Hepatic stellate cell (primary cell): ENCODE results near the gene UPB1.
"Not testable (repeated sequence)": the region's sequence is repeated elsewhere in the genome, so short reads cannot be mapped to it uniquely, and the experiment has no call there.

Experiments used
- DNase-seq: peaks from one replicate; pipeline ENCODE4 v3.0.0; 2011; ENCODE audit warnings: low spot score

UPB1 gene

GRCh38 chr22:24482575-24482974 lies 12.6 kb upstream of the UPB1 start:
- no peak for DNase-seq

GRCh38 chr22:24482998-24483397 lies 12.1 kb upstream of the UPB1 start:
- no peak for DNase-seq

- no peak for DNase-seq
These were observed 11.1 kb upstream of the UPB1 start for GRCh38 chr22:24483976-24484545.

- DNase-seq = no peak
These were observed 10.0 kb upstream of the UPB1 start for GRCh38 chr22:24485170-24485569.

- no peak for DNase-seq
These were observed 9.5 kb upstream of the UPB1 start for GRCh38 chr22:24485608-24486007.

- DNase-seq = peak; percentile 69
These were observed 8.6 kb upstream of the UPB1 start for GRCh38 chr22:24486501-24486921.

- DNase-seq = no peak
These were observed 6.1 kb upstream of the UPB1 start for GRCh38 chr22:24489011-24489410.

- not testable (repeated sequence) for DNase-seq
These were observed 5.7 kb upstream of the UPB1 start for GRCh38 chr22:24489434-24489833.

- no peak for DNase-seq
These were observed 2.7 kb upstream of the UPB1 start for GRCh38 chr22:24492391-24492790.

- DNase-seq = no peak
These were observed 985 bp upstream of the UPB1 start for GRCh38 chr22:24494167-24494527.

GRCh38 chr22:24495365-24495675 lies 188 bp downstream of the UPB1 start:
- no peak for DNase-seq

- DNase-seq = no peak
These were observed 1.1 kb downstream of the UPB1 start for GRCh38 chr22:24496234-24496633.

GRCh38 chr22:24496661-24497060 lies 1.5 kb downstream of the UPB1 start:
- no peak for DNase-seq

- DNase-seq = no peak
These were observed 2.7 kb downstream of the UPB1 start for GRCh38 chr22:24497841-24498258.

- no peak for DNase-seq
These were observed 3.7 kb downstream of the UPB1 start for GRCh38 chr22:24498824-24499223.

- DNase-seq = no peak
These were observed 4.7 kb downstream of the UPB1 start for GRCh38 chr22:24499706-24500276.

GRCh38 chr22:24500277-24500820 lies 5.2 kb downstream of the UPB1 start:
- no peak for DNase-seq

- no peak for DNase-seq
These were observed 6.3 kb downstream of the UPB1 start for GRCh38 chr22:24501301-24502005.

- DNase-seq = no peak
These were observed 6.9 kb downstream of the UPB1 start for GRCh38 chr22:24502034-24502433.

GRCh38 chr22:24502541-24502940 lies 7.4 kb downstream of the UPB1 start:
- no peak for DNase-seq

GRCh38 chr22:24503137-24503842 lies 8.2 kb downstream of the UPB1 start:
- DNase-seq = peak; percentile 84

- no peak for DNase-seq
These were observed 8.8 kb downstream of the UPB1 start for GRCh38 chr22:24503843-24504338.

- no peak for DNase-seq
These were observed 9.4 kb downstream of the UPB1 start for GRCh38 chr22:24504540-24504939.
